Endodermal cell (in vitro differentiated cells): ENCODE results near the gene NPB. TPM values are rescaled to one million over a fixed set of nuclear protein-coding genes. Genes with fewer than 3 reads are reported as not detected.
"Not testable (repeated sequence)": the region's sequence is repeated elsewhere in the genome, so short reads cannot be mapped to it uniquely, and the experiment has no call there.

Experiments
- DNase-seq: peaks from one replicate; pipeline ENCODE4 v3.0.0-alpha.2; 2017
- H3K27ac ChIP-seq: 2 replicates; pipeline ENCODE4 v1.5.1; 2013; ENCODE audit warnings: mild to moderate bottlenecking, low read depth, low read length, moderate library complexity
- H3K27me3 ChIP-seq: 2 replicates; pipeline ENCODE4 v1.6.1; 2013; ENCODE audit warnings: mild to moderate bottlenecking, low read length, moderate library complexity; ENCODE audit not compliant: insufficient read depth, control insufficient read depth, poor library complexity, severe bottlenecking
- H3K36me3 ChIP-seq: 2 replicates; pipeline ENCODE4 v1.7.0; 2013; ENCODE audit warnings: mild to moderate bottlenecking, low read length, moderate library complexity; ENCODE audit not compliant: control insufficient read depth, insufficient read depth
- H3K4me1 ChIP-seq: one replicate; pipeline ENCODE4 v1.7.0; 2013; ENCODE audit warnings: low read length; ENCODE audit not compliant: control insufficient read depth, insufficient read depth
- H3K4me3 ChIP-seq: 2 replicates; pipeline ENCODE4 v1.5.1; 2013; ENCODE audit warnings: mild to moderate bottlenecking, low read length, moderate library complexity
- H3K9ac ChIP-seq: 2 replicates; pipeline ENCODE4 v1.6.1; 2013; ENCODE audit warnings: mild to moderate bottlenecking, low read length, moderate library complexity; ENCODE audit not compliant: poor library complexity, severe bottlenecking; ENCODE audit errors: extremely low read depth
- H3K9me3 ChIP-seq: 2 replicates; pipeline ENCODE4 v1.6.1; 2013; ENCODE audit warnings: mild to moderate bottlenecking, low read length, moderate library complexity; ENCODE audit not compliant: control insufficient read depth
- H3K27ac Mint-ChIP-seq: 2 replicates; pipeline ENCODE4 v1.8.0; 2020; ENCODE audit warnings: mixed read lengths
- H3K27me3 Mint-ChIP-seq: 2 replicates; pipeline ENCODE4 v1.8.0; 2021; ENCODE audit warnings: mild to moderate bottlenecking, mixed read lengths; ENCODE audit not compliant: insufficient read depth
- H3K36me3 Mint-ChIP-seq: 2 replicates; pipeline ENCODE4 v1.8.0; 2020; ENCODE audit warnings: low read depth, mixed read lengths
- H3K4me1 Mint-ChIP-seq: 2 replicates; pipeline ENCODE4 v1.8.0; 2020; ENCODE audit warnings: mixed read lengths
- H3K4me3 Mint-ChIP-seq: 2 replicates; pipeline ENCODE4 v1.8.0; 2020; ENCODE audit warnings: mild to moderate bottlenecking, moderate library complexity, mixed read lengths
- H3K9me3 Mint-ChIP-seq: 2 replicates; pipeline ENCODE4 v1.8.0; 2020; ENCODE audit warnings: mild to moderate bottlenecking, mixed read lengths
- WGBS, 2 experiments: methylation state at CpG; one replicate each; pipeline versions ENCODE4 v1.1.5 to v1.1.7; 2013; ENCODE audit warnings: missing lambda C conversion rate in 2 of 2, mixed read lengths in 1 of 2; ENCODE audit not compliant: insufficient coverage in 1 of 2, insufficient read length in 1 of 2; 5-methylcytosine and 5-hydroxymethylcytosine counted together
- total RNA-seq, 2 donors: library from RNA; stranded (reverse); fragmentation: NEBNext Ultra II Directional in 1 of 2; extraction: Animal tissue kit (Norgen Biotek cat#: 25700) in 1 of 2; gene quantifications; 2 replicates in 1 of 2; 3 replicates in 1 of 2; pipeline ENCODE4 v1.2.1, GENCODE V29; 2021
- TF ChIP-seq, protein P1 (sequence below): fragments of 200-600 bp; sonication (generic); conservative IDR thresholded peaks from 2 replicates; pipeline ENCODE4 v1.5.0; 2021; ENCODE audit warnings: antibody characterized with exemption, mild to moderate bottlenecking

The NPB gene
- total RNA-seq, 2 donors from 2014 or later = 3.3 to 3.7 TPM

GRCh38 chr17:81916234-81917001 lies 14.4 kb downstream of the NPB start:
- Histone ChIP-seq H3K27me3 (no peaks in the 10 kb centered on the region), H3K9me3 (no peaks in the 10 kb centered on the region), H3K9ac (no peak overlapping the region), H3K27ac (no peak overlapping the region), H3K36me3 (peaks cover 63% of the 10 kb centered on the region), H3K4me1 (peaks cover 2% of the 10 kb centered on the region), H3K4me3 (peak overlapping the region; percentile 92)
- peak overlapping the region; percentile 69 for H3K4me3 Mint-ChIP-seq
- H3K27me3 Mint-ChIP-seq = no peaks in the 10 kb centered on the region
- 85 to 86% methylated on average over 13 to 21 of the region's 21 CpGs for WGBS, 2 experiments
- TF ChIP-seq, protein P1, sequence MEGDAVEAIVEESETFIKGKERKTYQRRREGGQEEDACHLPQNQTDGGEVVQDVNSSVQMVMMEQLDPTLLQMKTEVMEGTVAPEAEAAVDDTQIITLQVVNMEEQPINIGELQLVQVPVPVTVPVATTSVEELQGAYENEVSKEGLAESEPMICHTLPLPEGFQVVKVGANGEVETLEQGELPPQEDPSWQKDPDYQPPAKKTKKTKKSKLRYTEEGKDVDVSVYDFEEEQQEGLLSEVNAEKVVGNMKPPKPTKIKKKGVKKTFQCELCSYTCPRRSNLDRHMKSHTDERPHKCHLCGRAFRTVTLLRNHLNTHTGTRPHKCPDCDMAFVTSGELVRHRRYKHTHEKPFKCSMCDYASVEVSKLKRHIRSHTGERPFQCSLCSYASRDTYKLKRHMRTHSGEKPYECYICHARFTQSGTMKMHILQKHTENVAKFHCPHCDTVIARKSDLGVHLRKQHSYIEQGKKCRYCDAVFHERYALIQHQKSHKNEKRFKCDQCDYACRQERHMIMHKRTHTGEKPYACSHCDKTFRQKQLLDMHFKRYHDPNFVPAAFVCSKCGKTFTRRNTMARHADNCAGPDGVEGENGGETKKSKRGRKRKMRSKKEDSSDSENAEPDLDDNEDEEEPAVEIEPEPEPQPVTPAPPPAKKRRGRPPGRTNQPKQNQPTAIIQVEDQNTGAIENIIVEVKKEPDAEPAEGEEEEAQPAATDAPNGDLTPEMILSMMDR = no peak
- no peak for DNase-seq
- H3K9me3 Mint-ChIP-seq = no peaks in the 10 kb centered on the region
- peaks cover 11% of the 10 kb centered on the region for H3K4me1 Mint-ChIP-seq
- H3K36me3 Mint-ChIP-seq = peaks cover 45% of the 10 kb centered on the region
- peak overlapping the region; percentile 39 for H3K27ac Mint-ChIP-seq

DNA sequence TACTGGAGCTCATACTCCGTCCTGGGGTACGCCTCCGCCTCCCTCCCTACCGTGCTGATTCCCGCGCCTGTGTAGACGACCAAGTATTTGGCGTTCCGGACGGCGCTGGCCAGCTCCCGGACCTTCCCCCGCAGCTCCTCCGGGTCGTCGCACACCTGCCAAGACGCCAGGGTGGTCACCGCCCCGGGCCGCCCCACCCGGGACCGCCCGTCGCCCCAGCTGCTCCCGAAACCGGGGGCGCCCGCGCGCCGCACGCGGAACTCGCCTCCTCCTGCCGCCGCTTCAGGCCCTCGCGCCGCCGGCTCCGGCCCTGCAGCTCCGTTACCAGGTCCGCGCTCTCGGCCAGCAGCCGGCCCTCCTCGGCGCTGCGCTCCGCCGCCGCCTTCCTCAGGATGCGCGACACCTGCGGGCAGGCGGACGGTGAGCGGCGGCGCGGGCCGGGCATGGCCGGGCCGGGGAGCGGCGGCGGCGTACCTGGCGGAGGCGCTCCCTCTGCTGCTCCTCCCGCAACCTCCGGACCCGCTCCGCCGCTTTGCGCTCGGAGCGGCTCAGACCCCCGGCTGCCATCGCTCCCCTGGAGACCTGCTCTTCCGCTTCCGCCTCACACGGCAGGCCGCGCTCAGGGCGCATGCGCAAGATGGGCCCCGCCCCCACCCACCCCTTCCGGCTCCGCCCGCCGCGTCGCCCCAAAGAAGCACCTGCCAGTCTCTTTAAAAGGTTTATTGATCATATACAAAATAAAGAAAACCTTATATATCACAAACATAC lies 15.7 kb downstream of the NPB start, which contains the start of gene SIRT7:
Gene SIRT7, minus strand, starts transcription at position 612 of the 768 bp plus-strand sequence. Its CDS starts 45 bp downstream, at position 567.
- H3K36me3 ChIP-seq = peaks cover 56% of the 10 kb centered on the region
- Mint-ChIP-seq H3K36me3 (peaks cover 52% of the 10 kb centered on the region), H3K9me3 (no peaks in the 10 kb centered on the region), H3K4me1 (peaks cover 11% of the 10 kb centered on the region), H3K27me3 (no peaks in the 10 kb centered on the region), H3K4me3 (peak within 1 kb of the TSS; percentile 69), H3K27ac (peak within 1 kb of the TSS; percentile 79)
- TF ChIP-seq, protein P1 = no peak
- peaks cover 2% of the 10 kb centered on the region for H3K4me1 ChIP-seq
- H3K9me3 ChIP-seq = no peaks in the 10 kb centered on the region
- peak; percentile 98 for DNase-seq
- H3K4me3 ChIP-seq = peak within 1 kb of the TSS; percentile 92
- no peak within 1 kb of the TSS for H3K27ac ChIP-seq
- H3K9ac ChIP-seq = peak within 1 kb of the TSS; percentile 48
- WGBS, 2 experiments = 0 to 5% methylated on average over 20 to 94 of the region's 94 CpGs
- no peaks in the 10 kb centered on the region for H3K27me3 ChIP-seq

DNA sequence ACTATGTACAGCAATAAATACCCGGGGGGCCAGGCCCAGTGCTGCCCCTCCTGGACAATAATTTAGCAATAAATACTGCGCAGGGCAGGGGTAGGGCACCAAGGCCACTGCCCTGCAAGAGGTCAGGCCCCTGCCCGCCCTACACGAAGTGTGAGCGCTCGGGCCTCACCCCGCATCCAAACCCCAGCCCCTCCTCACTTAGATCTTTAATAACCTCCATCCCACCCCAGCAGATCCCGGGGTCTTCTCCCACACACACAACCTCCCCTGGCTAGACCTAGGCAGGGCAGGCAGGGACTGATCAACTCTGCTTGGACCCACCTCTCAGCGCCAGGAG lies 16.3 kb downstream of the NPB start:
- peaks cover 50% of the 10 kb centered on the region for H3K36me3 ChIP-seq
- peak overlapping the region; percentile 79 for H3K27ac Mint-ChIP-seq
- not testable (repeated sequence) for H3K9ac ChIP-seq, H3K9me3 ChIP-seq, H3K27me3 ChIP-seq, H3K27ac ChIP-seq, H3K9me3 Mint-ChIP-seq, H3K4me1 ChIP-seq, H3K27me3 Mint-ChIP-seq, H3K4me3 ChIP-seq, DNase-seq
- H3K36me3 Mint-ChIP-seq = peaks cover 49% of the 10 kb centered on the region
- H3K4me1 Mint-ChIP-seq = peaks cover 11% of the 10 kb centered on the region
- 33 to 51% methylated on average over 2 to 9 of the region's 9 CpGs for WGBS, 2 experiments
- H3K4me3 Mint-ChIP-seq = peak overlapping the region; percentile 69
- TF ChIP-seq, protein P1 = peak; percentile 18
